T-helper 17 cell (primary cell): ENCODE measurements around the gene NRCAM. TPM values are rescaled to one million over a fixed set of nuclear protein-coding genes. Genes with fewer than 3 reads are reported as not detected.
A peak's percentile ranks its signal among the peaks of the same experiment; 100 is the strongest.

Experiments
- ATAC-seq: fragments of 150-1000 bp; cut with Tn5 transposase; 2 replicates; pipeline ENCODE4 v1.10.0; 2021; ENCODE audit warnings: mild to moderate bottlenecking, moderate library complexity
- DNase-seq, 3 donors: peaks; one replicate each; pipeline versions ENCODE4 v3.0.0 to v3.0.0-alpha.2; 2020 to 2021
- H3K9me3 ChIP-seq: one replicate; pipeline ENCODE4 v1.7.0; 2013; ENCODE audit warnings: low read length, mild to moderate bottlenecking; ENCODE audit not compliant: control insufficient read depth, poor library complexity, severe bottlenecking
- H3K27ac Mint-ChIP-seq: one replicate; pipeline ENCODE4 v1.8.0; 2022; ENCODE audit warnings: mild to moderate bottlenecking, moderate library complexity, mixed read lengths
- H3K27me3 Mint-ChIP-seq: one replicate; pipeline ENCODE4 v1.8.0; 2022; ENCODE audit warnings: mixed read lengths
- H3K36me3 Mint-ChIP-seq: one replicate; pipeline ENCODE4 v1.8.0; 2022; ENCODE audit warnings: low read depth, mixed read lengths
- H3K4me1 Mint-ChIP-seq: one replicate; pipeline ENCODE4 v1.8.0; 2022; ENCODE audit warnings: mild to moderate bottlenecking, mixed read lengths
- H3K4me3 Mint-ChIP-seq: one replicate; pipeline ENCODE4 v1.8.0; 2022; ENCODE audit warnings: mild to moderate bottlenecking, moderate library complexity, mixed read lengths
- total RNA-seq, 4 donors: library from RNA in 2 of 4; stranded (reverse) in 2 of 4; gene quantifications; one replicate each; pipeline ENCODE4 v1.2.3 and lab custom pipeline; 2022 to 2026

NRCAM gene
- total RNA-seq, 2 donors from 2014 or later, result not detected

DNA sequence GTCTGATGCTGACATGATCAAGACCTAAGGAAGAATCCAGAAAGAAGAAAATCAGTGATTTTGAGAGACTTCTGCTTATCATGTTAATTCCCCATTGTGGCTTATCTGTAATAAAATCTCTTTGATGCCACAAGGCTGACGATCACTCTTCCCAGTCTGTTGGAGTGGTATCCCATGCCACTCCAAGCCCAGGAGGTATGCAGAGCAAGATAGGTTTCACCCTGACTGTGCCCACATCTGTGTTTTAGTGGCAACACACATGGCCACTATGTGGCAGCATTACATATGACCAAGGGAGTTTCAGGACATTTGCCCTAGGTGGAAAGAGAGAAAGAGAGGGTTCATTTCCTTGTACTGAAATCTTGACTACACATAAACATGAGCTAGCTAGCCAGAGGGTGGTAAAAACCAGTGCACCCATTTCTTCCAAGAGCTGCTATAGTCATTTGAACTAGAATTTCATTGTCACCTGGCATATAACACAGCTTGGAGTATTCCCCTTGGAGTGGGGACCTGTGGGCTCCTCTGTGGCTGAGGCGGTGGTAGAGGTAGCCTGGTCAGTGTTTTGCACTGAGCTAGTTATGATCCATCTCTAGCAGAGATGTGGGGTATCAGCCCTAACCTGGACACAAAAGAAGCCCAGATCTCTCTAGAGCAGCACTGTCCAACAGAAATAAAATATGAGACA is 346.9 kb downstream of the NRCAM start:
- Mint-ChIP-seq H3K4me3 (no peak overlapping the region), H3K36me3 (no peaks in the 10 kb centered on the region), H3K4me1 (no peaks in the 10 kb centered on the region), H3K27ac (peak overlapping the region; percentile 9), H3K27me3 (no peaks in the 10 kb centered on the region)
- DNase-seq, result no peak
- ATAC-seq, result no peak
- no peaks in the 10 kb centered on the region for H3K9me3 ChIP-seq

DNA sequence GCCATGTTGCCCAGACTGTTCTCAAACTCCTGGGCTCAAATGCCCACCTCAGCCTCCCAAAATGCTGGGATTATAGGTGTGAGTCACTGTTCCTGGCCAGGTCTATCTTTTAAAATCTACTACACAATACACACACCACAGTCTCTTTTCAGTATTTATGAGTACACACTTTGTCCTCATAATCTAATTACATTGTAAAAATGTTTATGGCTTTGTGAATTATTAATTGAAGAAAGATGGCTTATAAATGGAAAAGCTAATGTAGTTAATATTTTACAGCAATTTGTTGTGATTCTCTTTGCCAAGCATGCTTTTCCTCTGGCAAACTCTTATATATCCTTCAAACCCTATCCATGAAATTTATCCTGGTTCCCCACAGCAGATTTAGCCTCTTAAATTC is 348.1 kb downstream of the NRCAM start:
- DNase-seq (no peak), ATAC-seq (no peak)
- H3K36me3 Mint-ChIP-seq, result no peaks in the 10 kb centered on the region
- H3K9me3 ChIP-seq, result no peaks in the 10 kb centered on the region
- H3K27ac Mint-ChIP-seq, result no peak overlapping the region
- H3K4me1 Mint-ChIP-seq, result no peaks in the 10 kb centered on the region
- peaks cover 10% of the 10 kb centered on the region for H3K27me3 Mint-ChIP-seq
- no peak overlapping the region for H3K4me3 Mint-ChIP-seq

DNA sequence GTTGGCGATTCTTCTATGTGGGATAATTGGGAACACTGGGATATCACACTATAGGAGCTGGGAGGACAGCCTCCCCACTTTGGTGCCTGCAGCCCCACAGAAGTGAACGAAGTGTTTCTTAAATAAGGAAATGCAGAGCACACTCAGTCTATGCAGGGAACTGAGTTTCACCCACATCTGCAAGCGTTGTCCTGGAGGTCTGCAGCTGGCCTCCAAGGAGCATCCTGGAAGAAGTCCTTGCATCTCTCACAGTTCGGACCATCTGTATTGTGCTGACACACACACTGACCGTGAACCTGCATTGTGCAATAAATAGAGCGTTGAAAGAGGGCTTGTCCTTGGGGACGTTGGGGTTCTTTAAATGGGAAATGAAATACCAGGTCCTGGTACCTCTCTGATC is 351.9 kb downstream of the NRCAM start:
- no peak overlapping the region for H3K4me3 Mint-ChIP-seq
- no peaks in the 10 kb centered on the region for H3K36me3 Mint-ChIP-seq
- no peaks in the 10 kb centered on the region for H3K4me1 Mint-ChIP-seq
- H3K27ac Mint-ChIP-seq, result no peak overlapping the region
- no peak for DNase-seq
- H3K9me3 ChIP-seq, result no peaks in the 10 kb centered on the region
- no peak for ATAC-seq
- peaks cover 25% of the 10 kb centered on the region for H3K27me3 Mint-ChIP-seq

DNA sequence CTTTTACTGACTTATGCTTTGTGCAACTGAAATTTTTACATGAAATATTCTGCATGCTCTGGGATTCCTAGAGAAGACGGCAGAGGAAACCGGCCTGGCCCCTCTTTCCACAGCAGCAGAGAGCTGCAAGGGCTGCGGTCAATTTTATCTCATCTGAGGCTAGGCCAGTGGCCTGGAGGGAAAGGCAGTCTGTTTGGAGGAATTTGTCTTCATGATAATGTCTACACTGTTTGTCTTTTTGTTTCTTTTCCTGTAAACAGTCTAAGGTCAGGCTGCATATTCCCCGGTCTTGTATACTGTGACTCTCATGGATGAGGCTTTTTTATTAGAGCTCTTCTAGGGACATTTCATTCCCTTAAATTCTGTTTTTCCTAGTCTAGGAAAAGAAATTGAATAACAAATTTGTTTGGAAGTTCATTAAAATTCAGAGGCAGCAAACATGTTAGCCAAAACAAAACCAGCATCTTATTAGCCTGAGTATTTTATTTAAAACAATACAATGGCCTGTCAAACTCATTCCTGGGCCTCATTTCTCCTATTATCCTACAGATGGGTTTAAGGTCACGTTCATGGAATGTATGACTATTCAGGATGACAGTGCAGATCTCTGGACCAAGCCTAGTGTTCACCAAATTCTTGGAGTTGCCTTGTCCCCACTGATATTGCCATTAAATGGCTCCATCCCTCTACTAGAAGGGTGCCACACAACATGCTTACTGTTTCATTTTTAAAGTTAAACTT is 352.5 kb downstream of the NRCAM start:
- no peaks in the 10 kb centered on the region for H3K9me3 ChIP-seq
- no peak for DNase-seq
- peaks cover 2% of the 10 kb centered on the region for H3K36me3 Mint-ChIP-seq
- no peak for ATAC-seq
- H3K4me3 Mint-ChIP-seq, result no peak overlapping the region
- H3K27ac Mint-ChIP-seq, result no peak overlapping the region
- H3K27me3 Mint-ChIP-seq, result peaks cover 31% of the 10 kb centered on the region
- H3K4me1 Mint-ChIP-seq, result no peaks in the 10 kb centered on the region

DNA sequence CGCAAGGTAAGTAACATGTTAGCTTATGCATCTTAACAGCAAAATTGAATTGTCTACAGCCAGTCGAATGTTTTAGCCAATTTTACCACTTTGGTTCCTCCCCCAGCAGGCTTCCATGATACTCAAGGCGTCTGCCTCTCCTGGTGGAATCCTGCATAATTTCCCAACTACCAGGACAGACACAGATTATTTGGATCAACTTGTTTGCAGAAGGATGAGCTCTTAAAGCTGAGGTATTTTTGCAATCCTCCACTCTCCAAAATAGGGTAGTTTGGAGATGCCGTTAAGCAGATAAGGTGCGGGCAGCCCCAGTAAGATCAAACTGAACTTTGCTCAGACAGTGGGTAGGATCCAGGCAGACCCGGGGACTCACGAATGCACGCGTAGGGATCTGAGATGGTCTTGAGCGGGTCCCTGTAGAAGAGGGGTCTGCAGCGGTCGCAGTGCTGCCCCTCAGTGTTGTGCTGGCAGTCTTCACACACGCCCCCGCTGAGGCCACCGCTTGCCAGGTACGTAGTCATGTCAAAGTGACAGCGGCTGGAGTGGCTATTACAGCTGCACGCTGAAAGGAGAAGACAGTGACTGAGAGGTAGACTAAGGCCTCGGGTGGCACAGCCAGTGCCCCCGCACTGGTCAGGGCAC is 353.4 kb downstream of the NRCAM start:
- Mint-ChIP-seq H3K27me3 (peaks cover 31% of the 10 kb centered on the region), H3K4me1 (no peaks in the 10 kb centered on the region), H3K4me3 (no peak overlapping the region)

DNA sequence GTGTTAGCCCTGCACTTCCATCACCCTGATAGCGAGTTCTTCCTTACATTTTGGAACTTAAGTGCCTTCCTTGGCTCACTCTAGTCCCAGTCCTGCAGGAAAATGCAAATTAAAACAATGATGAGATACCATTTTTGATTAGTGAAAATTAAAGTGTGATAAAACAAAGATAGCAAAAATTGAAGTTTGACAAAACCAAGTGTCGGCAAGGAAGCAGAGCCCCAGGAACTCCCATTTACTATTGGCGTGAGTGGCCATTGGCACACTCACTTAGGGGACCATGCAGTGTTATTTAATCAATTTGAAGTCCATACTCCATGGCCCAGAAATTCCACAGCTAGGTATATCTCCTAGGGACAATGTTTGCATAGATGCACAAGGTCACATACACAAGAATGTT is 354.5 kb downstream of the NRCAM start:
- H3K9me3 ChIP-seq, result no peaks in the 10 kb centered on the region
- H3K4me1 Mint-ChIP-seq, result no peaks in the 10 kb centered on the region
- H3K27ac Mint-ChIP-seq, result no peak overlapping the region
- ATAC-seq (no peak), DNase-seq (no peak)
- no peak overlapping the region for H3K4me3 Mint-ChIP-seq
- H3K36me3 Mint-ChIP-seq, result peaks cover 2% of the 10 kb centered on the region
- H3K27me3 Mint-ChIP-seq, result peaks cover 31% of the 10 kb centered on the region

More for the DNA sequence above, 353.4 kb downstream of the NRCAM start:
- Mint-ChIP-seq H3K27ac (no peak overlapping the region), H3K36me3 (peaks cover 2% of the 10 kb centered on the region)
- DNase-seq (no peak), ATAC-seq (no peak)
- no peaks in the 10 kb centered on the region for H3K9me3 ChIP-seq

DNA sequence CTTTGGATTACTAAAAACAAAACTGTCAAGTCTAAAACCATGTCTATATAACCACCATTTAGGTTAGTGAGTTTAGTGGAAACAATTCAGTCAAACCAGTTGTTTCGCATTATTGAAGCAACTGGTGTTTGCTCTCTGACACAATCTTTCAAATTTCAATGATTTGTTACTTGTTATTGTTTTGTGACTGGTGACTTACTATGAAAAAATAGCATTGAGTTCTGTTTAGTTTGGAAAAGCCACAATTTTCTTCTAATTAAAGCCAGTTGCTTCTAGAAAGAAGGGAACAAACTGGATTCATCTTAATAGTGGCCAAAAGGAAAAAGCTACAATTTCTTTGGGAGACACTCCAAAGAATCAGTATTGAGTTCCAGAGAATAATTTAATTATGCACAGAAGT is 356.5 kb downstream of the NRCAM start:
- H3K9me3 ChIP-seq, result no peaks in the 10 kb centered on the region
- DNase-seq, result no peak
- H3K36me3 Mint-ChIP-seq, result peaks cover 2% of the 10 kb centered on the region
- H3K4me3 Mint-ChIP-seq, result no peak overlapping the region
- H3K27me3 Mint-ChIP-seq, result peaks cover 48% of the 10 kb centered on the region
- no peak for ATAC-seq
- no peak overlapping the region for H3K27ac Mint-ChIP-seq
- H3K4me1 Mint-ChIP-seq, result peaks cover 3% of the 10 kb centered on the region

DNA sequence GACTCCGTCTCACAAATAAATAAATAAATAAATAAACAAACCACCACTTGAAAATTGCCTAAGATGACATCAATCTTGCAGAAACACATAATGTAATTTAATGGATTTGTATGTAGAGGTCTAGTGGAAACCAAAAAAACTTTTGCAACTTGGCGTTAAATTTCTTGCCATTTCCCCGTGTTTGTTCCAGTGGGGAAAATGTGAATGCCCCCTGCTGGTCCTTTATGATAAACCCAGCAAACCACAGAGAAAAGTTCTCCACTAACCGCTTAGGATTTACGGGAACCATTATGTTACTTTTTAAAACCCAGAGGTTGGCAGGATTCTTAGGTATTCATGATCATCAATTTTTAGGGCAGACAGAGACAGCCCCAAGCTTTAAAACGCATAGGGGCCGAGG is 358.5 kb downstream of the NRCAM start:
- Mint-ChIP-seq H3K4me1 (peaks cover 5% of the 10 kb centered on the region), H3K36me3 (peaks cover 2% of the 10 kb centered on the region), H3K4me3 (no peak overlapping the region), H3K27ac (no peak overlapping the region), H3K27me3 (peaks cover 42% of the 10 kb centered on the region)
- ATAC-seq (no peak), DNase-seq (no peak)
- no peaks in the 10 kb centered on the region for H3K9me3 ChIP-seq

Other genes with a start within 250 kb of the NRCAM start
- 10 to 100 TPM; 62.9 to 67.1 TPM for gene PNPLA8, start 69.7 kb upstream of the NRCAM start, total RNA-seq
- 10 to 100 TPM; 16.8 to 18.1 TPM for gene THAP5, start 113.3 kb upstream of the NRCAM start, total RNA-seq
- 10 to 100 TPM; 54.3 to 58.3 TPM for gene DNAJB9, start 113.4 kb upstream of the NRCAM start, total RNA-seq